BE2C (cell line): Measurements from ENCODE around the gene LAP3.

Source experiments
- DNase-seq: peaks from one replicate; pipeline ENCODE4 v3.0.0-alpha.2; 2020
- H3K27me3 ChIP-seq: fragments of 250-450 bp; sonication (Bioruptor Pico); 2 replicates; pipeline ENCODE4 v1.5.1; 2020; ENCODE audit warnings: mild to moderate bottlenecking
- H3K36me3 ChIP-seq: fragments of 250-450 bp; sonication (Bioruptor Pico); 2 replicates; pipeline ENCODE4 v1.5.1; 2020; ENCODE audit warnings: mild to moderate bottlenecking
- H3K4me1 ChIP-seq: fragments of 250-450 bp; sonication (Bioruptor Pico); 2 replicates; pipeline ENCODE4 v1.5.1; 2020
- H3K4me3 ChIP-seq: 2 replicates; pipeline ENCODE4 v1.5.1; 2011; ENCODE audit warnings: low read depth, low read length
- H3K9me3 ChIP-seq: fragments of 250-450 bp; sonication (Bioruptor Pico); 2 replicates; pipeline ENCODE4 v1.5.1; 2020
- TF ChIP-seq, protein P1 (sequence below): IDR thresholded peaks from 2 replicates; pipeline ENCODE4 v1.5.1; 2012; ENCODE audit warnings: mild to moderate bottlenecking, low read depth, low read length

The LAP3 gene

DNA sequence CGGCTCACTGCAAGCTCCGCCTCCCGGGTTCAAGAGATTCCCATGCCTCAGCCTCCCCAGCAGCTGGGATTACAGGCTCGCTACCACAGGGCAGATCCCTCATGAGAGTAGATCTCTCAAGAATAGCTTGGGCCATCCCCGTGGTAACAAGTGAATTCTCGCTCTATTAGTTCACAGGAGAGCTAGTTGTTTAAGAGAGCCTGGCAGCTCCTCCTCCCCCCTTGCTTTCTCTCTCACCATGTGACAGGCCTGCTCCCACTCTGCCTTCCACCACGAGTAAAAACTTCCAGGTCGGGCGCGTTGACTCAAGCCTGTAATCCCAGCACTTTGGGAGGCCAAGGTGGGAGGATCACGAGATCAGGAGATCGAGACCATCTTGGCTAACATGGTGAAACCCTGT is 30.3 kb upstream of the LAP3 start:
- H3K9me3 ChIP-seq, result no peaks in the 10 kb centered on the region
- peaks cover 7% of the 10 kb centered on the region; the same call in 1 of the 2 replicates for H3K4me1 ChIP-seq
- no peaks in the 10 kb centered on the region for H3K36me3 ChIP-seq
- TF ChIP-seq, protein P1, sequence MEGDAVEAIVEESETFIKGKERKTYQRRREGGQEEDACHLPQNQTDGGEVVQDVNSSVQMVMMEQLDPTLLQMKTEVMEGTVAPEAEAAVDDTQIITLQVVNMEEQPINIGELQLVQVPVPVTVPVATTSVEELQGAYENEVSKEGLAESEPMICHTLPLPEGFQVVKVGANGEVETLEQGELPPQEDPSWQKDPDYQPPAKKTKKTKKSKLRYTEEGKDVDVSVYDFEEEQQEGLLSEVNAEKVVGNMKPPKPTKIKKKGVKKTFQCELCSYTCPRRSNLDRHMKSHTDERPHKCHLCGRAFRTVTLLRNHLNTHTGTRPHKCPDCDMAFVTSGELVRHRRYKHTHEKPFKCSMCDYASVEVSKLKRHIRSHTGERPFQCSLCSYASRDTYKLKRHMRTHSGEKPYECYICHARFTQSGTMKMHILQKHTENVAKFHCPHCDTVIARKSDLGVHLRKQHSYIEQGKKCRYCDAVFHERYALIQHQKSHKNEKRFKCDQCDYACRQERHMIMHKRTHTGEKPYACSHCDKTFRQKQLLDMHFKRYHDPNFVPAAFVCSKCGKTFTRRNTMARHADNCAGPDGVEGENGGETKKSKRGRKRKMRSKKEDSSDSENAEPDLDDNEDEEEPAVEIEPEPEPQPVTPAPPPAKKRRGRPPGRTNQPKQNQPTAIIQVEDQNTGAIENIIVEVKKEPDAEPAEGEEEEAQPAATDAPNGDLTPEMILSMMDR, result no peak
- no peak for DNase-seq
- H3K4me3 ChIP-seq, result no peak overlapping the region
- no peaks in the 10 kb centered on the region for H3K27me3 ChIP-seq

DNA sequence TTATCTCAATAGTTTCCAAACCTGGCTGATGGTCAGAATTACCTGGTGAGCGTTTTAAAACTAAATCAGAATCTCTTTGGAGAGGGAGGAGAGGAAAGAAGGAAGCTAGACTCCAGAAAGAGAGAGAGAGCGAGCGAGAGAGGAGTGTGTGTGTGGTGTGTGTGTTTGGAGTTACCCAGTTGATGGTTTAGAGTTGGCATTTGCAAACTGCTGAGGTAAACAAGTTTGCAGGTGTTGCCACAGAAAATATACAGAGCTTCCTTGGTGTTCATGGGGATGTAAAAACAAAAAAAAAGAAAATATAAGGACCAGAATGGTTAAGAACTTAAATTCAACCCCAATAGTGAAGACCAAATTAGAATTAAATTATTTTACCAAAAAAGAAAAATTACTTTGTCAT is 26.4 kb upstream of the LAP3 start:
- TF ChIP-seq, protein P1, result no peak
- H3K4me3 ChIP-seq, result no peak overlapping the region
- DNase-seq, result no peak
- no peaks in the 10 kb centered on the region; the same call in 1 of the 2 replicates for H3K4me1 ChIP-seq
- H3K27me3 ChIP-seq, result no peaks in the 10 kb centered on the region
- no peaks in the 10 kb centered on the region for H3K9me3 ChIP-seq
- no peaks in the 10 kb centered on the region for H3K36me3 ChIP-seq

DNA sequence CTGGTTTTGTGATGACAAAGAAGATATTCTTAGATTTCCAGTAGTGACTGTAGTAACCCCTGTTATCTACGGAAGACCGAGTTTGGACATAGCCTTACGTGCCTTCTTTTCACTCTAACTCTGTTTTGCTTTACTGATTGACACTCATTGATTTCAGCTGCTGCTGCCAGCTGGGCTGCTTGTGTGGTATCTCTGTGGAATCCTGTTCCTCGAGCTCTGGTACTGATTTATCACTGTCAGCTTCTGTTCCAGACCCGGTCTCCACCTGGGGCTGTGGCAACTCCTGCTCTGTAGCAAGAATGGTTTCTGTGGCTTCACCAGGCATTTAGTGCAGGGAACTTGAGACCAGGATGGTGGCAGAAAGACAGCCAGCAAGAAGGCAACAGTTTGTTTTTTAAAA is 24.6 kb upstream of the LAP3 start:
- TF ChIP-seq, protein P1, result no peak
- Histone ChIP-seq H3K27me3 (no peaks in the 10 kb centered on the region), H3K9me3 (no peaks in the 10 kb centered on the region), H3K4me1 (no peaks in the 10 kb centered on the region; the same call in 1 of the 2 replicates), H3K4me3 (no peak overlapping the region), H3K36me3 (no peaks in the 10 kb centered on the region)
- DNase-seq, result peak; percentile 45

DNA sequence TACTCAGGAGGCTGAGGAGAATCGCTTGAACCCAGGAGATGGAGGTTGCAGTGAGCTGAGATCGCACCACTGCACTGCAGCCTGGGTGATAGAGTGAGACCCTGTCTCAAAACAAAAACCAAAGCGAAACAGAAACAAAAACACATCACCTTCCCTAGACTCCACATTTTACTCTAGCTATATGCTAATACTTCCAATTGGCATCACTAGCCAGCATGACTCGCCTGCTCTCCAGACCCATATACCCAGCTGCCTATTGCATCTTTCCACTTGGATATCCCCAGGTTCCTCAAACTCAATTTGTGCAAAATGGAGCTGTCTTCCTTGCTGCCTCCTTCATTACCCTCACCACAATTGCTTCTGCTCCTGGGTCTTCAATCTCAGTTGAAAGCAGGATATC is 22.4 kb upstream of the LAP3 start:
- Histone ChIP-seq H3K4me3 (no peak overlapping the region), H3K4me1 (no peaks in the 10 kb centered on the region; the same call in 1 of the 2 replicates), H3K9me3 (no peaks in the 10 kb centered on the region), H3K27me3 (no peaks in the 10 kb centered on the region), H3K36me3 (no peaks in the 10 kb centered on the region)
- TF ChIP-seq, protein P1, result no peak
- no peak for DNase-seq

DNA sequence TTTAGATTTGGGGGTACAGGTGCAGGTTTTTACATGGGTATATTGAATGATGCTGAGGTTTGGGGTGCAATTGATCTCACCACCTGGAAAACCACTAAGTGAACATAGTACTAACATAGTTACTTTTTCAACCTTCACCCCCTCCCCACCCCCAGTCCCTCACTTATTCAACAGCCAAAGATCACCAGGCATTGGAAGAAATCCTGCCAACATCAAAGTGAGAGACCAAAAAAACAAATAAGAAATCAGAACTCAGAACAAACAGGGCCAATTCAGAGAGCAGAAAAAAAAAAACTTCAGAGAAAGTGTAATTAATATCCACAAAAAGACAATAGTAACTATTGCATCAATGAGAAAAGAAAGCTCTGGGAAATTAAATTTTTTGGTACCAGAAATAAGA is 20.5 kb upstream of the LAP3 start:
- TF ChIP-seq, protein P1, result no peak
- DNase-seq, result no peak
- no peaks in the 10 kb centered on the region for H3K9me3 ChIP-seq
- no peaks in the 10 kb centered on the region for H3K27me3 ChIP-seq
- H3K4me1 ChIP-seq, result peaks cover 6% of the 10 kb centered on the region; the same call in 1 of the 2 replicates
- no peaks in the 10 kb centered on the region for H3K36me3 ChIP-seq
- no peak overlapping the region for H3K4me3 ChIP-seq

DNA sequence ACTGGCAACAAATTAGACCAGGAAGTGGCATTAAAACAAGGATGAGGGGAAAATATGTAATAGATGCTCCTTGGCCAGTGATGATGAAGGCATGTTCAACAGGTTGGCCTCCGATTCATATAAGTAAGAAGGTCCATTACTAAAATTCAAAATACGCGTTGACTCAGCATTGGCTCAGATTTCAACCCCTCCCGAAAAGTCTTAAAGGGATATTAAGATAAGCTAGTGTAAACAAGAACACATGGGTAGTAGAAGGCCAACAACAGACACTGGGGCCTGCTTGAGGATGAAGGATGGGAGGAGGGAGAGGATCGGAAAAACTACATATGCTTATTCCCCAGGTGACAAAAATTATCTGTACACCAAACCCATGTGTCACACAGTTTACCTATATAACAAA is 19.1 kb upstream of the LAP3 start:
- no peaks in the 10 kb centered on the region for H3K27me3 ChIP-seq
- H3K4me1 ChIP-seq, result peaks cover 12% of the 10 kb centered on the region
- TF ChIP-seq, protein P1, result no peak
- no peaks in the 10 kb centered on the region for H3K9me3 ChIP-seq
- DNase-seq, result no peak
- H3K36me3 ChIP-seq, result no peaks in the 10 kb centered on the region
- H3K4me3 ChIP-seq, result no peak overlapping the region
